Measurements from ENCODE around the gene LIPA. TPM values are rescaled to one million over a fixed set of nuclear protein-coding genes. Genes with fewer than 3 reads are reported as not detected.
A peak's percentile ranks its signal among the peaks of the same experiment; 100 is the strongest.

LIPA gene
- total and polyA plus RNA-seq, 11 donors: 4.8 to 127 (median 18.8) TPM

- DNase-seq (no peak), ATAC-seq (peak; percentile 55 to 77 (median 70))
- 23 to 33% (median 24%) methylated on average over 6 of the region's 6 CpGs for WGBS, 4 donors
- Histone ChIP-seq H3K4me3 (peak overlapping the region in 9 of 12 donors; percentile 23 to 52 (median 36)), H3K36me3 (no peaks in the 10 kb centered on the region), H3K27me3 (no peaks in the 10 kb centered on the region), H3K9me3 (no peaks in the 10 kb centered on the region), H3K27ac (peak overlapping the region; percentile 65 to 90 (median 82)), H3K4me1 (peaks cover 3 to 49% (median 35%) of the 10 kb centered on the region in 12 donors)
- intact Hi-C loops (cut with DNase I): loop anchor here in 1 of 10 donors (5.0 kb wide), 1 partner anchor 44 kb away; the partner anchor contains the start of gene IFIT3
- TF ChIP-seq, protein P1, sequence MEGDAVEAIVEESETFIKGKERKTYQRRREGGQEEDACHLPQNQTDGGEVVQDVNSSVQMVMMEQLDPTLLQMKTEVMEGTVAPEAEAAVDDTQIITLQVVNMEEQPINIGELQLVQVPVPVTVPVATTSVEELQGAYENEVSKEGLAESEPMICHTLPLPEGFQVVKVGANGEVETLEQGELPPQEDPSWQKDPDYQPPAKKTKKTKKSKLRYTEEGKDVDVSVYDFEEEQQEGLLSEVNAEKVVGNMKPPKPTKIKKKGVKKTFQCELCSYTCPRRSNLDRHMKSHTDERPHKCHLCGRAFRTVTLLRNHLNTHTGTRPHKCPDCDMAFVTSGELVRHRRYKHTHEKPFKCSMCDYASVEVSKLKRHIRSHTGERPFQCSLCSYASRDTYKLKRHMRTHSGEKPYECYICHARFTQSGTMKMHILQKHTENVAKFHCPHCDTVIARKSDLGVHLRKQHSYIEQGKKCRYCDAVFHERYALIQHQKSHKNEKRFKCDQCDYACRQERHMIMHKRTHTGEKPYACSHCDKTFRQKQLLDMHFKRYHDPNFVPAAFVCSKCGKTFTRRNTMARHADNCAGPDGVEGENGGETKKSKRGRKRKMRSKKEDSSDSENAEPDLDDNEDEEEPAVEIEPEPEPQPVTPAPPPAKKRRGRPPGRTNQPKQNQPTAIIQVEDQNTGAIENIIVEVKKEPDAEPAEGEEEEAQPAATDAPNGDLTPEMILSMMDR (IDR thresholded peaks at IDR 0.05): peak in 1 of 12 donors; percentile 9
- no peak for TF ChIP-seq POLR2A (IDR thresholded peaks at IDR 0.05)
Measured at GRCh38 chr10:89283025-89283935, 31.7 kb upstream of the LIPA start.

DNA sequence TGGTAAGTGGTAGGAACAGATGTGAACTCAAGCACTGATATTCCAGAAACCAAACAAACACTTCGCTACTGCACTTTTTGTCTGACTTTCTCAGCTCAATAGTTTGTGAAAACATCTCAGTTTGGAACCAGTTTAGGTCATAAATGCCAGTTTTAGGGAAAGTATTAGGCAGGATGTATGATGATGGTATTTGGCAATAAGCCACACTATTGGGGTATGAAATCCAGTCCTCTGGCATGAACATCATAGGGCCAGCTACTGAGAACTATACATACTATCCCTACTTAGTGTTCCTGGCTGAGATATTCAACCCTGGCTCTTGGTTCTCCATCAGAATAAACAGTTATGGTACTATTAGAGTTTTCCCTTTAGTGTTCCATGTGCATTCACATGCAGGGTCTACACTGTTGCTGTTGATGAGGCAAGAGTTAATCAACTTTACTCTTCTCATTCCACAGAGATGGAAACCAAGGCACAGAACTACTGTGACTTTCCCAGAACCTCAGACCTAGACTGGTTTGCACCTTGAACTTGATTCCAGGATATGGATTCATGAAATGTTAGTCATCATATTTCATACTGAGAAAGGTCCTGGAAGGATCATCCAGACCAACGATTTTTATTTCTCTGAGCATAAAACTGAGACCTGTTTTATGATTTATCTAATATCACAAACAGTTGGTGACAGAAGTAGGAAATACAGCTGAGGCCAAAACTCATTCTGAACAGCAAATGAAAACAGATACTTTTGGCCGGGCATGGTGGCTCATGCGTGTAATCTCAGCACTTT, 30.2 kb upstream of the LIPA start:
- Histone ChIP-seq H3K4me1 (peaks cover 4 to 58% (median 45%) of the 10 kb centered on the region in 12 donors), H3K27ac (peak overlapping the region in 3 of 12 donors; percentile 16 to 90 (median 83))
- WGBS, 4 donors: 80 to 87% (median 84%) methylated on average over 4 of the region's 4 CpGs

DNA sequence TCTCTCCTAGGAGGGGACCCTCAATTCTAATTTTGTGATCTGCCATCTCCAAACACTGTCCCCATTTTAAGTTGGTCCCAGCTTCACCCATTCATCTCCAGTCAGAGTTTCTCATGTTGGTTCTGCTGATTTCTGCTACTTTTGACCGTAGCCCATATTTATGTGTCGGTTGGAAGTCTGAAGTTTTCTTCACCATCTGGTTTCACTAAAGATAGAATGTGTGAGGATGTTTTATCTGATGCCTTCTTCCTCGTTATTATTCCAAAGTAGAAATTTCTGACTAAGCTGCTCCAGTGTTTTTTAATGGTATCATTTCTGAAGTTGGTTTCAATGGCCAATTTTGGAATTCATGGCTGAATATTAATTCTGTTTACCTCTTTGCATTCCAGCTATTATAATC, 28.9 kb upstream of the LIPA start:
- intact Hi-C loops (cut with DNase I): loop anchor here in 1 of 10 donors (5.0 kb wide), 1 partner anchor 47 kb away; the partner anchor contains the start of gene IFIT3
- Histone ChIP-seq H3K9me3 (no peaks in the 10 kb centered on the region), H3K4me1 (peaks cover 4 to 67% (median 45%) of the 10 kb centered on the region in 12 donors), H3K36me3 (no peaks in the 10 kb centered on the region), H3K27ac (peak overlapping the region in 4 of 12 donors; percentile 26 to 77 (median 50)), H3K4me3 (no peak overlapping the region), H3K27me3 (no peaks in the 10 kb centered on the region)
- WGBS, 4 donors: 79 to 86% (median 84%) methylated on average over 3 of the region's 3 CpGs
- TF ChIP-seq, protein P1 (IDR thresholded peaks at IDR 0.05): no peak
- TF ChIP-seq POLR2A (IDR thresholded peaks at IDR 0.05): no peak
- no peak for ATAC-seq
- DNase-seq: no peak

More for the DNA sequence above, 30.2 kb upstream of the LIPA start:
- Histone ChIP-seq H3K9me3 (no peaks in the 10 kb centered on the region), H3K4me3 (no peak overlapping the region), H3K36me3 (no peaks in the 10 kb centered on the region), H3K27me3 (no peaks in the 10 kb centered on the region)
- no peak for ATAC-seq
- no peak for TF ChIP-seq POLR2A (IDR thresholded peaks at IDR 0.05)
- TF ChIP-seq, protein P1 (IDR thresholded peaks at IDR 0.05): no peak
- no peak for DNase-seq
- intact Hi-C loops (cut with DNase I): loop anchor here in 1 of 10 donors (5.0 kb wide), 1 partner anchor 46 kb away; the partner anchor contains the start of gene IFIT3
